Calu3 (cell line): Measurements from ENCODE around the gene GBP7. TPM values are rescaled to one million over a fixed set of nuclear protein-coding genes. Genes with fewer than 3 reads are reported as not detected.

Experiments
- BruUV-seq: library from RNA; stranded (reverse); fragments of 400-500 nt; replicated peaks from 2 replicates; lab custom pipeline; 2021; lab: Mats Ljungman, UMichigan
- CTCF ChIA-PET: fragments of 300-600 bp; sonication (Branson Sonifier 250); formaldehyde crosslinking; loops from one replicate; lab custom pipeline; 2022; ENCODE audit warnings: antibody characterized with exemption; lab: Charles Lee
- DNase-seq: peaks from one replicate; pipeline ENCODE4 v3.0.0; 2022
- H3K27ac Mint-ChIP-seq: one replicate; pipeline ENCODE4 v1.8.0; 2022; ENCODE audit warnings: mixed read lengths; ENCODE audit not compliant: unreplicated experiment
- H3K27me3 Mint-ChIP-seq: one replicate; pipeline ENCODE4 v1.8.0; 2022; ENCODE audit warnings: mixed read lengths; ENCODE audit not compliant: unreplicated experiment
- H3K36me3 Mint-ChIP-seq: one replicate; pipeline ENCODE4 v1.8.0; 2022; ENCODE audit warnings: mild to moderate bottlenecking, moderate library complexity, mixed read lengths; ENCODE audit not compliant: insufficient read depth, unreplicated experiment
- H3K4me1 Mint-ChIP-seq: one replicate; pipeline ENCODE4 v1.8.0; 2022; ENCODE audit warnings: mild to moderate bottlenecking, low read depth, mixed read lengths; ENCODE audit not compliant: unreplicated experiment
- H3K4me3 Mint-ChIP-seq: one replicate; pipeline ENCODE4 v1.8.0; 2022; ENCODE audit warnings: mild to moderate bottlenecking, low read depth, moderate library complexity, mixed read lengths; ENCODE audit not compliant: unreplicated experiment
- H3K9me3 Mint-ChIP-seq: one replicate; pipeline ENCODE4 v1.8.0; 2022; ENCODE audit warnings: low read depth, mixed read lengths; ENCODE audit not compliant: unreplicated experiment
- CTCF ChIP-seq: fragments of 200-600 bp; IDR thresholded peaks from one replicate; pipeline ENCODE4 v1.8.0; 2022; ENCODE audit warnings: antibody characterized with exemption; ENCODE audit not compliant: unreplicated experiment
- intact Hi-C: fragments of 100-400 bp; cut with micrococcal nuclease; formaldehyde crosslinking; loops from one replicate; pipeline ENCODE4 v1.10.0; 2022; ENCODE audit not compliant: unreplicated experiment
- total RNA-seq: library from RNA; stranded (reverse); gene quantifications from 2 replicates; pipeline ENCODE4 v1.2.3, GENCODE V29; 2022

GBP7 gene
- total RNA-seq, 1 experiment from 2014 or later = 0.19 TPM

DNA sequence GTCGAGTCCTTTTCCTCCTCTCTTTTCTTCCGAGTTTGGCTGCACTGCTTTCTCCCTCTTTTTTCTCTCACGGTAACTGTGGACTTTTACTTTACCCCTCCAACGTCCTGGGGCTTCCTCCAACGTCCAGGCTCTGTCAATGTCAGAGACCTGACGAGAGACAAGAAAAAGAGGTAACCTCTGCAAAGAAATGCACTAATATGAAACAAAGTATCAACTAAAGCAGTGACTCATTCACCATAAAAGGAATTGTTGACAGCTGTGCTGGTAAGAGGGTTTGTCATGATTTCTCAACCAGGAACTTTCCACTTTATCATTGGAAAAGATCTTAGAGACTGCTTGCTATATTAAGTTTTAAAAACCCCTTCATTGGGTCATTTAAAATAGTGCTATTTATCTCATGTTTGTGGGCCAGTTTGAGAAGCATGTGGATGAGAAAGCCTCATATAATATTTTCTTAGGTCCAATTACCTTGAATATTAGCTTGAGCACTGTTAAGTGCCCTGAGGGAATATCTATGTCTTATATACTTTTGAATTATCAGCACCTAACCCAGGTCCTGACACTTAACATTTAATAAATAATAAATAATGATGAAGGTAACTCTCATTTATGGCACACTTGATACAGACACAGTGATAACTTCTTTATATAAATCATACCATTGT, 49.8 kb downstream of the GBP7 start, which contains the start of gene GBP2:
Gene GBP2 (minus strand): TSS at position 202 of the 668 bp plus-strand sequence. CDS start 4,148 bp downstream, outside the sequence.
- intact Hi-C loops = no loop called here
- CTCF ChIA-PET = interaction anchor here (1.2 kb wide), 1 partner anchor 61 kb away, joined by 3 read pairs; the partner anchor contains the start of gene GBP1
- DNase-seq = peak; percentile 4
- no TSS peak for BruUV-seq
- Mint-ChIP-seq H3K4me1 (peaks cover 22% of the 10 kb centered on the region), H3K27ac (peak within 1 kb of the TSS; percentile 82), H3K27me3 (no peaks in the 10 kb centered on the region), H3K9me3 (no peaks in the 10 kb centered on the region), H3K4me3 (peak within 1 kb of the TSS; percentile 79), H3K36me3 (peaks cover 16% of the 10 kb centered on the region)
- no peak for TF ChIP-seq CTCF

DNA sequence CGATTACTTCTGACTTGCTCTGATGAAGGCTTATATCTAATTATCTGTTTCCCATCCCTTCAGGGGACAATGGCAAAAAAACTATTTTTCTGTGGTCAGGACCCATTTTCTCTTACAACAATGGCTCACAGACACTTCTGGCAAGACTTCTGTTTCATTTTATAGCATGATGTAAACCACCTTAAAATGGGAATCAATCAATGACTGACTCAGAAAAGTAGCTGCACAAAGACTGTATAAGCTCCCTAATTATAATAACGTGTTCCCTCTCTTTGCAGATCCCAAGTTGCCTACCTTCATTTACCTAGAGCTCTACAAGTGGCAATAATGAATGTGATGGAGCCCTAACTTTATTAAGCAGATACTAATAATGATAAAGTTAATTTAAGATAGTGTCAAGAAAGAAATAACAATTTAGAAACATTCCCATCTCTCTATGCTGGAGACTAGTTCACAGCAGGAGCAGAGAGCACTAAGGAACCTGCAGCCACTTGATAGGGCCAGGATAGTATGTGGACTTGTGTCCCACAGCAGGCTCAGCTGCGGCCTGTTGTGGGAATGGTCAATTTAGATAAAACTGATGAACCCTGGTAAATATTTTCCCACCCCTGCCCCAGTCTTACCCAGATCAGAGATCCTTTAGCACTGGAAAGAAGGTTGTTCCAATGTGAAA, 50.4 kb downstream of the GBP7 start:
- peak overlapping the region; percentile 79 for H3K4me3 Mint-ChIP-seq

DNA sequence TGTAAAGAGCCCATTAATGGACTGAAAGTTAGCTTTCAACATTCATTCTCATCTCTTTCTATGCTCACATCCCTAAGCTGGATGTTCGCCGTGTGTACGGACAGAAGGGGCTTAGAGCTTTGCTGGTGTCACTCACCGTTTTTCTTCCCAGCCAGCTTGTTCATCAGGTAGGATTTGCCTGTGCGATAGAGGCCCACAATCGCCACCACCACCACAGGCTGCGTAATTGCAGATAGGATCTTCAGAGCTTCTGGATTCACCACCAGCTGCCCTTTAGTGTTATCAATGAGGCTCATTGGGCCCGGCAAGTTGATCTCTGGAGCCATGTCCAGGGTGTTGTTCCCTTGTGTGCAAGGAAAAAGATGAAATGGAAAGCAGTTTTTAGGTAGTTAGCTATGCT, 54.2 kb downstream of the GBP7 start:
- no peak for DNase-seq
- Mint-ChIP-seq H3K4me1 (peaks cover 12% of the 10 kb centered on the region), H3K9me3 (no peaks in the 10 kb centered on the region), H3K27ac (no peak overlapping the region), H3K4me3 (no peak overlapping the region), H3K27me3 (no peaks in the 10 kb centered on the region), H3K36me3 (peaks cover 10% of the 10 kb centered on the region)
- intact Hi-C loops = no loop called here
- no peak for TF ChIP-seq CTCF
- CTCF ChIA-PET = no interaction called here
- no TSS peak for BruUV-seq

More for the DNA sequence above, 50.4 kb downstream of the GBP7 start:
- intact Hi-C loops = no loop called here
- Mint-ChIP-seq H3K36me3 (peaks cover 16% of the 10 kb centered on the region), H3K4me1 (peaks cover 22% of the 10 kb centered on the region), H3K27me3 (no peaks in the 10 kb centered on the region), H3K9me3 (no peaks in the 10 kb centered on the region), H3K27ac (peak overlapping the region; percentile 82)
- CTCF ChIA-PET = no interaction called here
- TF ChIP-seq CTCF = no peak
- DNase-seq = no peak
- TSS peak; percentile 72 for BruUV-seq

- Mint-ChIP-seq H3K4me1 (no peaks in the 10 kb centered on the region), H3K27me3 (no peaks in the 10 kb centered on the region), H3K9me3 (no peaks in the 10 kb centered on the region), H3K36me3 (no peaks in the 10 kb centered on the region), H3K27ac (no peak overlapping the region), H3K4me3 (no peak overlapping the region)
- no peak for TF ChIP-seq CTCF
- DNase-seq = no peak
- BruUV-seq = no TSS peak
- CTCF ChIA-PET = no interaction called here
- intact Hi-C loops = no loop called here
Measured at GRCh38 chr1:89114662-89115061, 61.1 kb downstream of the GBP7 start.
